Inflammatory macrophage (primary cell): ENCODE data around the gene HCN2.
"Not testable (repeated sequence)": the region's sequence is repeated elsewhere in the genome, so short reads cannot be mapped to it uniquely, and the experiment has no call there.

Source experiments
- DNase-seq, 2 donors: peaks; one replicate each; pipeline ENCODE4 v3.0.0-alpha.2; 2020 to 2022

Gene HCN2

GRCh38 chr19:571566-571974 is 18.1 kb upstream of the HCN2 start:
- peak; percentile 39 to 47 for DNase-seq

GRCh38 chr19:572140-572742 is 17.4 kb upstream of the HCN2 start, which contains the start of gene BSG:
Gene BSG (plus strand): TSS chr19:572596. CDS start chr19:572635, 39 bp downstream.
- peak; percentile 99 for DNase-seq

- peak in 1 of 2 donors; percentile 42 for DNase-seq
These were observed 16.8 kb upstream of the HCN2 start for GRCh38 chr19:572743-573518.

GRCh38 chr19:573519-573825 is 16.2 kb upstream of the HCN2 start:
- DNase-seq: no peak

GRCh38 chr19:574658-575526 is 14.8 kb upstream of the HCN2 start:
- peak in 1 of 2 donors; percentile 30 for DNase-seq

- no peak for DNase-seq
These were observed 13.9 kb upstream of the HCN2 start for GRCh38 chr19:575527-576506.

- no peak for DNase-seq
These were observed 12.8 kb upstream of the HCN2 start for GRCh38 chr19:576768-577438.

GRCh38 chr19:577439-578392 is 12.0 kb upstream of the HCN2 start:
- DNase-seq: peak in 1 of 2 donors; percentile 29

GRCh38 chr19:579111-579841 is 10.4 kb upstream of the HCN2 start:
- DNase-seq: no peak

- DNase-seq: no peak
These were observed 9.9 kb upstream of the HCN2 start for GRCh38 chr19:579842-580155.

GRCh38 chr19:580274-580835 is 9.3 kb upstream of the HCN2 start:
- no peak for DNase-seq

- DNase-seq: no peak
These were observed 8.1 kb upstream of the HCN2 start for GRCh38 chr19:581399-582111.

- DNase-seq: peak; percentile 39 to 59
These were observed 7.0 kb upstream of the HCN2 start for GRCh38 chr19:582497-583197.

- no peak for DNase-seq
These were observed 6.3 kb upstream of the HCN2 start for GRCh38 chr19:583198-583967.

- no peak for DNase-seq
These were observed 5.8 kb upstream of the HCN2 start for GRCh38 chr19:583968-584239.

- DNase-seq: peak in 1 of 2 donors; percentile 23
These were observed 5.3 kb upstream of the HCN2 start for GRCh38 chr19:584240-585001.

GRCh38 chr19:585146-585545 is 4.5 kb upstream of the HCN2 start:
- DNase-seq: not testable (repeated sequence)
